Non-pigmented ciliary epithelial cell (primary cell): Measurements from ENCODE around the gene GOLT1B.
"Not testable (repeated sequence)": the region's sequence is repeated elsewhere in the genome, so short reads cannot be mapped to it uniquely, and the experiment has no call there.

ENCODE experiments used
- DNase-seq: peaks from one replicate; pipeline ENCODE4 v3.0.0-alpha.2; 2010; ENCODE audit warnings: low read depth

The GOLT1B gene

GRCh38 chr12:21501258-21502163 is at the start of gene GOLT1B, which contains the start of gene RECQL:
GOLT1B (plus strand) TSS chr12:21501789; CDS start chr12:21501924, 135 bp downstream.
RECQL (minus strand) TSS chr12:21501635; CDS start chr12:21499570, 2,065 bp downstream.
- peak; percentile 98 for DNase-seq

- DNase-seq, result no peak
Measured at GRCh38 chr12:21453312-21453852, 48.2 kb upstream of the GOLT1B start.

GRCh38 chr12:21456291-21456780 is 45.3 kb upstream of the GOLT1B start:
- no peak for DNase-seq

GRCh38 chr12:21459474-21459873 is 42.1 kb upstream of the GOLT1B start:
- DNase-seq, result no peak

GRCh38 chr12:21467334-21467733 is 34.3 kb upstream of the GOLT1B start:
- not testable (repeated sequence) for DNase-seq

GRCh38 chr12:21471294-21471693 is 30.3 kb upstream of the GOLT1B start:
- DNase-seq, result no peak

GRCh38 chr12:21472197-21472823 is 29.3 kb upstream of the GOLT1B start:
- DNase-seq, result no peak

DNA sequence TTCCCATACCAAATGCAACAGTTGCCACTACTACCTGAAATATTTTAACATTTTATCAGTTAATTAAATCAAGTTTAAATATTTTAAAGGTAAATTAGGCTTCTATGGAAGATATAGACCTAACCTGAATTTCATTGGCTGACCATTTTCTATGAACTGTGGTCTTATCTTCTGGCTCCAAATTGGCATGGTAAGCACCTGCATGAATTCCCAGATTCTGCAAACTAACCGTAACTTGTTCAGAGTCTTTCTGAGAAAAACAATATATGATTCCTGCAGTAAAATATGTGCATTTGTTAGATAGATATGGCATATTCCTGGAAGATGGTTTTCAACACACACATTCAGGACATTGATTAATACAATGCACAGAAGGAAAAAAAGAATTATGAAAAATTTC is 26.0 kb upstream of the GOLT1B start:
- no peak for DNase-seq

DNA sequence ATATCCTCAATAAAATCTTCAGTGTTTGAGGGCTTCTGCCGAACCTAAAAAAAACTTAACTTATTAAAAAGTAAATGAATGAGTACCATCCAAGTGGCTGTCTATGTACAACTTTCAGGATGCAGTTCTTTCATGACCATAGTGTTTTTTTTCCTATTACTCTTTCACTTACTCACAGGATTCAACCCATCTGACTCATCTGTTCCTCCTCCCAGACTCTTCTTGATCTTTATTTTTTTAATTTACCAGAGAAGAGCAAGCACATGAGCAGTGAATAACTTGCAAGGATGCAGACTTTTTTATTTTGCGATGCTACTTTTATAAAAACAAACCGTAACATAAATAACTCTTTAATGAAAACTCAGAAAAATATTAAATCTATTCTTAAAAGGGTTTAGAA is 24.6 kb upstream of the GOLT1B start:
- DNase-seq, result peak; percentile 40

GRCh38 chr12:21478756-21479455 is 22.7 kb upstream of the GOLT1B start:
- no peak for DNase-seq

- no peak for DNase-seq
Measured at GRCh38 chr12:21483531-21483930, 18.1 kb upstream of the GOLT1B start.

DNA sequence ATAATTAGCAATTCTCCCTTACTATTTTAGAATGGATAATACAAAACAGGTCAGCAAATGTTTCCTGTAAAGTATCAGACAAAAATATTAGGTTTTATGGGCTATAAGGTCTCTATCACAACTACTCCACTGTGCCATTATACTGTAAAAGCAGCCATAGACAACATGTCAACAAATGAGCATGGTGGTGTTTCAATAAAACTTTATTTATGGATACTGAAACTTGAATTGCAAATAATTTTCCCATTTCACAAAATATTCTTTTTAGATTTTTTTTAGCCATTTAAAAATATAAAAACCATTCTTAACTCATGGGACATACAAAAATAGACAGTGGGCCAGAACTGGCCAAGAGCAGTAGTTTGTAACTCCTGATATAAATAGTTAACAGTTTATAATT is 15.6 kb upstream of the GOLT1B start:
- DNase-seq, result no peak

GRCh38 chr12:21499765-21500164 is 1.8 kb upstream of the GOLT1B start:
- DNase-seq, result no peak

DNA sequence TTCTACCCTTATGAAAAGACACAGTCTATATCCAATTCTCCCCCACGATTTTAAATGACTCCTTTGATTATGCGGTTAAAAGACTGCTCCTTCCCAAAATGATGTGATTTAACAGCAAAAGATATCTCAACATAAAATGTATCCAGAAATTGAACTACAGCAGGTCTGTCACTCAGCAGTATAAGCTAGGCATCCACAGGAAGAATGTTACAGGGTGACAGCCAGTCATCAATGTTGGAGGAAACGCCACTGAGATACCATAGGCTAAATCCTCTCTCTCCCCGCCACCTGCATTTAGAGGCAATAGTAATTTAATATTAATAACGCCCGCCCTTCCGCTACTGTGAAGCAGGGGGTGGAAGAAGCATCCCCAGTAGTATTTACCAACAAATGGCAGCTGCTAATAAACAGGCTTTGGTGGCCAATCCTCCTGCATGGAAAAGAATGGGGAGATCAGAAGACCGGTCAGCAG is 767 bp upstream of the GOLT1B start:
- no peak for DNase-seq

DNA sequence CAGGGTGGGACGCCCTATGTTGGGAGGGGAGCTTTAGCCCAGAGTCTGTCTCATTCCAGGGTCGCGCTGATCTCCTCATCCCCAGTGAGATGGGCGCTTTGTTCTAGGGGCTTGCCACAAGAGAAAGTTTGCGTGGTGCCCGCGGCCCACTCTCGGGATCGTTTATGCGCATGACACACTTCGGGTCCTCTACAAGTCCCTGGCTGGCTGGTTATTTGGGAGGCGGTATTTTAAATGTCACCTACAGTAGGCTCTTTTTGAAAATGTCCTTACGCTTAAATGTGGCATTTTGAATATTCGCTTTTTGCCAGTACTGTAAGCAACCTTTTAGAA is 541 bp downstream of the GOLT1B start:
- no peak for DNase-seq

- no peak for DNase-seq
Measured at GRCh38 chr12:21502872-21503271, 1.3 kb downstream of the GOLT1B start.

GRCh38 chr12:21505888-21506287 is 4.3 kb downstream of the GOLT1B start:
- DNase-seq, result no peak

DNA sequence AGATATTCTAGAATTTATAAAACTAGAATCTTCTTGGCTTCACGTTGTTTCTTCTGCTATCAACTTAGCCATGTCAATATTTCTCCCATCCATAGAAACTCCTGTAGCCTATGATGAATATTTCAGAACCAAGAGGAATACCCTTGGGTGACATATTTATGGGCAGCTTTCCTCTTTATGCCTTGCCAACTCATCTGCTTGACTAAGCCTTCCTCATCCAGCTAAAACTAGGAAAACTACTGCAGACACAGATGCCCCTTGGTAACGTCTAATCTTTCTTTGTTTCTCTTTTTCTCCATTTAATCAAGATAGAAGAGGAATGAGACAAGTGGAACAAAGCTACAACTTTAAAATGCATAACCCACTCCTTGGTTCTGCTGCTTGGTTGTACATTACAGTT is 6.3 kb downstream of the GOLT1B start:
- DNase-seq, result no peak

DNA sequence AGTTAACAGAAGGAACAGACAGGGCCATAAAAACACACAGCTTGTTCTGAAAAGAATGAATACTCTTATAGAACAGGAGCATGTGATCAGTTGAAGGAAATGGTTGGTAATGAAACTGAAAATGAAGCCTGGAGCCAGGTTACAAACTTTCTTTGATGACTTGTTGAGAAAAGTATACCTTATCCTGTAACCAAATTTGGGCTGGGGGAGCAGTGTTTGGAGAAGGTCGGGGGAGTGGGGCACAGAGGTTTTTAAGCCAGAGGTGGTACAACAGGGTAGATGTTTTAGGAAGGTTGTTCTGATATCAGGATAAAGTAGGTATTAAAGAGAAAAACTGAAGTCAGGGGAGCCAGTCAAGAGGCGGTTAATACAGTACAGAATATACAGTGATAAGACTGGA is 8.2 kb downstream of the GOLT1B start:
- no peak for DNase-seq

DNA sequence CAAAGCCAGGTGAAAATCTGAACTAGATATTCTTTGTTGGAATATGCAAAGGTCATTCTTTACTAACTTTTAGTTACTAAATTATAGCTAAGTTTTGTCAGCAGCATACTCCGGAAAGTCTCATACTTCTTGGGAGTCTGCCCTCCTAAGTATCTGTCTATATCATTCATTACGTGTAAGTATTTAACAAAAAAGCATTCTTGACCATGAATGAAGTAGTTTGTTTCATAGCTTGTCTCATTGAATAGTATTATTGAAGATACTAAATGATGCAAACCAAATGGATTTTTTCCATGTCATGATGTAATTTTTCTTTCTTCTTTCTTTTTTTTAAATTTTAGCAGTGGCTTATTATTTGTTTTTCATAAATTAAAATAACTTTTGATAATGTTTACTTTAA is 14.7 kb downstream of the GOLT1B start:
- no peak for DNase-seq

- no peak for DNase-seq
Measured at GRCh38 chr12:21518451-21518850, 16.9 kb downstream of the GOLT1B start.

- no peak for DNase-seq
Measured at GRCh38 chr12:21521541-21521940, 20.0 kb downstream of the GOLT1B start.
